DOHH2 (cell line): Measurements from ENCODE around the gene VWA5B2.

Experiments used
- H3F3A ChIP-seq: fragments of 200-600 bp; sonication (generic), shearing (Covaris generic); 2 replicates; pipeline ENCODE4 v1.6.0; 2016; ENCODE audit warnings: antibody characterized with exemption, mild to moderate bottlenecking; ENCODE audit not compliant: control insufficient read depth, insufficient read depth
- H3K27ac ChIP-seq: fragments of 200-600 bp; sonication (generic); 2 replicates; pipeline ENCODE4 v1.5.1; 2014; ENCODE audit warnings: low read depth, mild to moderate bottlenecking, low read length, moderate library complexity
- H3K27me3 ChIP-seq: fragments of 200-600 bp; sonication (generic); 2 replicates; pipeline ENCODE4 v1.6.1; 2014; ENCODE audit warnings: mild to moderate bottlenecking, low read length, mixed read lengths; ENCODE audit not compliant: control insufficient read depth
- H3K36me3 ChIP-seq: fragments of 200-600 bp; sonication (generic); 2 replicates; pipeline ENCODE4 v1.6.1; 2014; ENCODE audit warnings: mild to moderate bottlenecking, low read length, moderate library complexity, mixed read lengths; ENCODE audit not compliant: control insufficient read depth
- H3K4me1 ChIP-seq: fragments of 200-600 bp; sonication (generic); 2 replicates; pipeline ENCODE4 v1.6.1; 2014; ENCODE audit warnings: mild to moderate bottlenecking, low read length, mixed read lengths; ENCODE audit not compliant: control insufficient read depth
- H3K4me2 ChIP-seq: fragments of 200-600 bp; sonication (generic); 2 replicates; pipeline ENCODE4 v1.6.0; 2014; ENCODE audit warnings: mild to moderate bottlenecking, low read length, moderate library complexity
- H3K4me3 ChIP-seq: fragments of 200-600 bp; sonication (generic); 2 replicates; pipeline ENCODE4 v1.5.1; 2014; ENCODE audit warnings: mild to moderate bottlenecking, low read length, mixed read lengths
- H3K79me2 ChIP-seq: fragments of 200-600 bp; sonication (generic); 2 replicates; pipeline ENCODE4 v1.6.1; 2014; ENCODE audit warnings: mild to moderate bottlenecking, low read length, mixed read lengths; ENCODE audit not compliant: control insufficient read depth
- H3K9me2 ChIP-seq: fragments of 200-600 bp; sonication (generic); replicated peaks from 2 replicates; pipeline ENCODE4 v1.6.1; 2014; ENCODE audit warnings: mild to moderate bottlenecking, low read length, mixed read lengths; ENCODE audit not compliant: control insufficient read depth
- H3K9me3 ChIP-seq: fragments of 200-600 bp; sonication (generic); 2 replicates; pipeline ENCODE4 v1.6.1; 2014; ENCODE audit warnings: antibody characterized with exemption, low read length, mixed read lengths; ENCODE audit not compliant: control insufficient read depth, insufficient read depth
- H4K20me1 ChIP-seq: fragments of 200-600 bp; sonication (generic); 2 replicates; pipeline ENCODE4 v1.6.0; 2014; ENCODE audit warnings: low read depth, mild to moderate bottlenecking, antibody characterized with exemption, low read length, moderate library complexity; ENCODE audit not compliant: control insufficient read depth, insufficient read depth
- EZH2phosphoT487 ChIP-seq: fragments of 200-600 bp; sonication (generic); IDR thresholded peaks from 2 replicates; pipeline ENCODE4 v1.6.1; 2017; ENCODE audit warnings: borderline replicate concordance, mild to moderate bottlenecking, antibody characterized with exemption, low read length, moderate library complexity, mixed read lengths
- TF ChIP-seq, protein P1 (sequence below): fragments of 200-600 bp; sonication (generic); IDR thresholded peaks from one replicate; pipeline ENCODE4 v1.5.1; 2014; ENCODE audit warnings: antibody characterized with exemption, mild to moderate bottlenecking, low read depth, low read length; ENCODE audit not compliant: poor library complexity, severe bottlenecking

Gene VWA5B2

DNA sequence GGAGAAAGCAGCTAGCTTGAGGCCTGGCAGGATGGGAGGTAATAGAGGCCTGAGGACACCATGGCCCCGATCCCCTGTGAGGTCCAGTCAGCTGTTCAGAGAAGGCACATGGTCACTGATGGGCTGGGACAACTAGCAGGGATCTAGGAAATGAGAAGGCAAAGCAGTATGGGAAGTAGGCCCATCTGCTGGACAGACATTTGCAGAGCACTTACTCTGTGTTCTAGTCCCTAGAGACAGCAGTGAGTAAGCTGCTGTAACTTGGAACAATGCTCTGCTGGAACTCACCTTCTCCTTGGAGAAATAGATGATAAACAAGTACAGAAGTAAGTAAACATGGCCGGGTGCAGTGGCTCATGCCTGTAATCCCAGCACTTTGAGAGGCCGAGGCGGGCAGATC, 53.6 kb downstream of the VWA5B2 start:
- H3K27me3 ChIP-seq = peaks cover 8% of the 10 kb centered on the region
- H3K27ac ChIP-seq = no peak overlapping the region
- no peaks in the 10 kb centered on the region for H3K9me2 ChIP-seq
- H3K4me3 ChIP-seq = no peak overlapping the region
- H4K20me1 ChIP-seq = no peaks in the 10 kb centered on the region
- TF ChIP-seq, protein P1, sequence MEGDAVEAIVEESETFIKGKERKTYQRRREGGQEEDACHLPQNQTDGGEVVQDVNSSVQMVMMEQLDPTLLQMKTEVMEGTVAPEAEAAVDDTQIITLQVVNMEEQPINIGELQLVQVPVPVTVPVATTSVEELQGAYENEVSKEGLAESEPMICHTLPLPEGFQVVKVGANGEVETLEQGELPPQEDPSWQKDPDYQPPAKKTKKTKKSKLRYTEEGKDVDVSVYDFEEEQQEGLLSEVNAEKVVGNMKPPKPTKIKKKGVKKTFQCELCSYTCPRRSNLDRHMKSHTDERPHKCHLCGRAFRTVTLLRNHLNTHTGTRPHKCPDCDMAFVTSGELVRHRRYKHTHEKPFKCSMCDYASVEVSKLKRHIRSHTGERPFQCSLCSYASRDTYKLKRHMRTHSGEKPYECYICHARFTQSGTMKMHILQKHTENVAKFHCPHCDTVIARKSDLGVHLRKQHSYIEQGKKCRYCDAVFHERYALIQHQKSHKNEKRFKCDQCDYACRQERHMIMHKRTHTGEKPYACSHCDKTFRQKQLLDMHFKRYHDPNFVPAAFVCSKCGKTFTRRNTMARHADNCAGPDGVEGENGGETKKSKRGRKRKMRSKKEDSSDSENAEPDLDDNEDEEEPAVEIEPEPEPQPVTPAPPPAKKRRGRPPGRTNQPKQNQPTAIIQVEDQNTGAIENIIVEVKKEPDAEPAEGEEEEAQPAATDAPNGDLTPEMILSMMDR = no peak
- no peak for TF ChIP-seq EZH2phosphoT487
- no peaks in the 10 kb centered on the region for H3K9me3 ChIP-seq
- H3K4me1 ChIP-seq = no peaks in the 10 kb centered on the region
- H3F3A ChIP-seq = no peaks in the 10 kb centered on the region
- H3K4me2 ChIP-seq = no peak overlapping the region
- no peaks in the 10 kb centered on the region for H3K36me3 ChIP-seq
- H3K79me2 ChIP-seq = no peaks in the 10 kb centered on the region

DNA sequence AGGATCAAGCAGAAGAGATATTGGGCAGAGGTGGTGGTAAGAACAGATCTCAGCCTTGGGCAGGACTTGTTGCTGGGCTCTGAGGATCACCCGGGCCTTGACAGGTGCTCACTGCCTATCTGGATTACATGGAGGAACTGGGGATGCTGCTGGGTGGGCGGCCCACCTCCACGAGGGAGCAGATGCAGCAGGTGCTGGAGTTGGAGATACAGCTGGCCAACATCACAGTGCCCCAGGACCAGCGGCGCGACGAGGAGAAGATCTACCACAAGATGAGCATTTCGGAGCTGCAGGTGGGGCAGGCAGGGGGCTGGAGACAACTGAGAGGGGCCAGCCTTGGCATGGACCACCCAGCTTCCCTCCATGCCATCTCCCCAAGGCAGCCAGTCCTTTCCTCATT, 54.3 kb downstream of the VWA5B2 start:
- no peak overlapping the region for H3K27ac ChIP-seq
- no peak overlapping the region for H3K4me2 ChIP-seq
- no peaks in the 10 kb centered on the region for H3K79me2 ChIP-seq
- no peaks in the 10 kb centered on the region for H4K20me1 ChIP-seq
- H3K27me3 ChIP-seq = peaks cover 8% of the 10 kb centered on the region
- H3K9me3 ChIP-seq = no peaks in the 10 kb centered on the region
- no peaks in the 10 kb centered on the region for H3F3A ChIP-seq
- TF ChIP-seq, protein P1 = no peak
- TF ChIP-seq EZH2phosphoT487 = no peak
- no peaks in the 10 kb centered on the region for H3K4me1 ChIP-seq
- no peak overlapping the region for H3K4me3 ChIP-seq
- no peaks in the 10 kb centered on the region for H3K36me3 ChIP-seq
- no peaks in the 10 kb centered on the region for H3K9me2 ChIP-seq

DNA sequence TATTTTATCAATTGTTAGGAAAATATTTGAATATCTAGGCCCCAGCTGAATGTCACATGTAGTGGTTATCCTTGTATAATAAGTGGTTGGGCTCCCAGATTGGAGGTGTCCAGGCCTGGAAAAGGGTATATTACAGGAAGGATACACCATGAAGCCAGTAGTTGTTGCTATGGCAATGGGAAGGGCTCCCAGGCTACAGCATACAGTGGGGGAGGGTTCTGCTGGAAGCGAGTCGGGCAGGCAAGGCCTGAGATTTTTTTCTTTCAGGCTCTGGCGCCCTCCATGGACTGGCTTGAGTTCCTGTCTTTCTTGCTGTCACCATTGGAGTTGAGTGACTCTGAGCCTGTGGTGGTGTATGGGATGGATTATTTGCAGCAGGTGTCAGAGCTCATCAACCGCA, 55.3 kb downstream of the VWA5B2 start:
- no peaks in the 10 kb centered on the region for H3K36me3 ChIP-seq
- H3K4me2 ChIP-seq = no peak overlapping the region
- no peaks in the 10 kb centered on the region for H3K9me2 ChIP-seq
- H3K79me2 ChIP-seq = no peaks in the 10 kb centered on the region
- H3K27ac ChIP-seq = no peak overlapping the region
- H3K27me3 ChIP-seq = peaks cover 8% of the 10 kb centered on the region
- TF ChIP-seq EZH2phosphoT487 = no peak
- TF ChIP-seq, protein P1 = peak; percentile 52
- no peaks in the 10 kb centered on the region for H4K20me1 ChIP-seq
- H3K4me3 ChIP-seq = no peak overlapping the region
- H3K9me3 ChIP-seq = no peaks in the 10 kb centered on the region
- no peaks in the 10 kb centered on the region for H3F3A ChIP-seq
- H3K4me1 ChIP-seq = no peaks in the 10 kb centered on the region
